Measurements from ENCODE around the gene FSHR. TPM values are rescaled to one million over a fixed set of nuclear protein-coding genes. Genes with fewer than 3 reads are reported as not detected.

The FSHR gene
- polyA plus RNA-seq, 1 experiment = not detected

DNA sequence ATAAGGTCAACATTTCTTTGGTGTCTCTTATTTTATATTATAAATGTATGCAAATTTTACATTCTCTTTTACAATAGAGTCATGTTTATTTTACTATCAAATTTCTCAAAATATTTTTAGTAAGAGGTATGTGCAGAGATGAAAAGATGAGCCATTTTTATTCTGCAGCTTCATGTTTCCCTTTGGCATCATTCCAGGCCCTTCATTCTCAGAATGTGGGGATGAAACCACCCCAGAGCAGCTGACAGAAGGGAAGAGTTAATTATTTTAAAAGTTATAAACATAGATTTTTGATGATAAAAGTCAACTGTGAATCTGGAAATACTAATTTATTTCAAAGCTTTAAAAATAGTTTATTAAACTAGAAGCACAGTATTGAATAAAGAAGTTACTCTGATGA, 12.8 kb upstream of the FSHR start:
- TF ChIP-seq CTCF (IDR thresholded peaks at IDR 0.05; ENCODE audit: insufficient read depth, low read depth, low read length) = no peak
- no peaks in the 10 kb centered on the region for H3K36me3 ChIP-seq (ENCODE audit: control insufficient read depth, insufficient read depth, low read length)
- POLR2A ChIA-PET = no interaction called here
- CTCF ChIA-PET = no interaction called here
- no peak overlapping the region for H3K4me3 ChIP-seq (ENCODE audit: low read depth, low read length)
- no peaks in the 10 kb centered on the region for H3K27me3 ChIP-seq (ENCODE audit: control insufficient read depth, insufficient read depth, low read length)
- no peak for DNase-seq (ENCODE audit: low read depth)

DNA sequence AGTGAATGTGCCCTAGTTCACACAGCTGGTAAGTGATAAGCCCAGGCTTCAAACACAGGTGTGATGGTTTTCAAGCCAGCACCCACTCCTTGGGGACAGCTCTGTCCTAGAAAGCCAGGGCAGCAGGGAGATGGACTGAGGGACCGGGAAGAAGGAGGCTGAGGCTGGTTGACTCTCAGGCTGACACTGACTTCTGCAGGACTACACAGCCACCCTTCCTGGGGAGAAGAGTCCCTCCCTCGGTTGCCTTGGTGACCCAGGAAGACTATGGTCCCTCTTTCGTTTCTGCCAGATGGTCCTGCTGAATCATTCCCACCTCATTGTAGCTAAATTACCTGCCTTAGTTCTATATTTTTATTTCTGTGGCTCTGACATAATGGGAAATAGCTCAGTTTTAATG, 11.3 kb upstream of the FSHR start:
- POLR2A ChIA-PET = no interaction called here
- no peak for TF ChIP-seq CTCF (IDR thresholded peaks at IDR 0.05; ENCODE audit: insufficient read depth, low read depth, low read length)
- DNase-seq (ENCODE audit: low read depth) = no peak
- no peaks in the 10 kb centered on the region for H3K27me3 ChIP-seq (ENCODE audit: control insufficient read depth, insufficient read depth, low read length)
- CTCF ChIA-PET = interaction anchor here (0.8 kb wide), 1 partner anchor 24 kb away, joined by 3 read pairs; no protein-coding TSS in a partner anchor
- no peaks in the 10 kb centered on the region for H3K36me3 ChIP-seq (ENCODE audit: control insufficient read depth, insufficient read depth, low read length)
- H3K4me3 ChIP-seq (ENCODE audit: low read depth, low read length) = no peak overlapping the region

DNA sequence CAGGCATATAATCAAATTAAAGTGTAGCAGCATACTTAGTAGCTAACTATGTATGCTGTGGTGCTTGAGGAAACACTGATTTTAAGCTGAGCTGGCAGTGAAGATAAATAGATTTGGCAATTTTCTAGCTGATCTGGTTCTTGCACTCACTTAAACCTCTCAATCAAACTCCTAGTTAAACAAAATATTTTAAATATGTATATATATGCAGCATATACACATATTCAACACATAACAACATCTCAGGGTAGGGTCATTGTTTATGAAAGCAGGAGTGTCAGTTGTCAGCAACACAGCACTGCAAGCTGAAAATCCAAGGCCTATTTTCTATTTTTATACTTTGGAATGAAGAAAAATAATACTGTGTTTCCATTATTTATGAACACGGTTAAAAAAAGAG, 10.4 kb upstream of the FSHR start:
- POLR2A ChIA-PET = no interaction called here
- CTCF ChIA-PET = interaction anchor here (0.6 kb wide), 1 partner anchor 1716 kb away, joined by 6 read pairs; no protein-coding TSS in a partner anchor
- no peak for DNase-seq (ENCODE audit: low read depth)
- no peak overlapping the region for H3K4me3 ChIP-seq (ENCODE audit: low read depth, low read length)
- H3K27me3 ChIP-seq (ENCODE audit: control insufficient read depth, insufficient read depth, low read length) = no peaks in the 10 kb centered on the region
- H3K36me3 ChIP-seq (ENCODE audit: control insufficient read depth, insufficient read depth, low read length) = no peaks in the 10 kb centered on the region
- no peak for TF ChIP-seq CTCF (IDR thresholded peaks at IDR 0.05; ENCODE audit: insufficient read depth, low read depth, low read length)

- H3K36me3 ChIP-seq (ENCODE audit: control insufficient read depth, insufficient read depth, low read length) = no peaks in the 10 kb centered on the region
- H3K27me3 ChIP-seq (ENCODE audit: control insufficient read depth, insufficient read depth, low read length) = no peaks in the 10 kb centered on the region
- POLR2A ChIA-PET = no interaction called here
- H3K4me3 ChIP-seq (ENCODE audit: low read depth, low read length) = no peak overlapping the region
- no peak for DNase-seq (ENCODE audit: low read depth)
- CTCF ChIA-PET = interaction anchor here (1.0 kb wide), 1 partner anchor 10 kb away, joined by 3 read pairs; no protein-coding TSS in a partner anchor
- no peak for TF ChIP-seq CTCF (IDR thresholded peaks at IDR 0.05; ENCODE audit: insufficient read depth, low read depth, low read length)
Measured at GRCh38 chr2:49162151-49162550, 7.8 kb upstream of the FSHR start.

DNA sequence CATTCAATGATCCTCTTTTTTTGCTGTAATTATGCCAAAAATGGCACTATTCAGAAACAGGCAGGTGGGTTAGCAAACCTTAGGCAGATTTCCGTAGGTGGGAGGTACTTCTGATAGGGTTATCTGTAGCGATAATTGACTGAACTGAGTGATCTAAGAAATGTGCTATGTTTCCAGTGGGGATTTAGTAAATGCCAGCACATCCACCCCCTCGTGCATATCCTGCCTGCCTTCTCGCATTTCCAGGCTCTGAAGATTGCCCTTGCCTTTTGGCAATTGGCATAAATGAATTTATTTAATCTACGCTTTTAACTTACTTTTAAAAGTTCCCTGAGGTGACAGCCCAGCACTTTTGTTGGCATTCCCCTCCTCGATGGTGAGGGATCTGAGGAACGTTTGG, 576 bp upstream of the FSHR start:
- POLR2A ChIA-PET = no interaction called here
- no peak for DNase-seq (ENCODE audit: low read depth)
- Histone ChIP-seq H3K27me3 (ENCODE audit: control insufficient read depth, insufficient read depth, low read length) (no peaks in the 10 kb centered on the region), H3K4me3 (ENCODE audit: low read depth, low read length) (no peak overlapping the region), H3K36me3 (ENCODE audit: control insufficient read depth, insufficient read depth, low read length) (no peaks in the 10 kb centered on the region)
- CTCF ChIA-PET = no interaction called here
- no peak for TF ChIP-seq CTCF (IDR thresholded peaks at IDR 0.05; ENCODE audit: insufficient read depth, low read depth, low read length)

Data from BJ (cell line).